ENCODE measurements around the gene SLIT3. TPM values are rescaled to one million over a fixed set of nuclear protein-coding genes. Genes with fewer than 3 reads are reported as not detected.

SLIT3 gene
- total RNA-seq, 2 donors from 2014 or later: 67.1 to 140 TPM

- no peak for DNase-seq (ENCODE audit: low spot score)
- intact Hi-C loops (cut with DNase I): no loop called here
Observed at GRCh38 chr5:168943091-168943884, 357.7 kb downstream of the SLIT3 start.

DNA sequence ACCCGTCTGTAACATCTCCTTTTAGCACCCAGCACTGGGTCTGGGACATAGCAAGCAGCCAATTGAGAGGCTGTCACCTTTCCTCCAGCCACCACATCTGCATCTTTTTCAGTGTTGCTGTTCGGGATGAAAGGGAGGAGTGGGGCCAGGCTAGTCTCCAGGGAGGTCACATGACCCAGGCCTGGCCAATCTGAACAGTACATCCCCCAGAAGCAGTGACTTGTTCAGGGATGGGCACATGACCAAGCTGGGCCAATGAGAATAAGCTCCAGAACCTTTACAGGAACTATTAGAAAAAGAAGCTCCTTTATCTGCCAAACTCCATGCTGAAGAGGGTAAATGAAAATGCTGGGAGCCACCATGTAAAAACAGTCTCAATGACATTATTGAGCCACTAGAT is 359.0 kb downstream of the SLIT3 start:
- DNase-seq (ENCODE audit: low spot score): no peak
- intact Hi-C loops (cut with DNase I): no loop called here

DNA sequence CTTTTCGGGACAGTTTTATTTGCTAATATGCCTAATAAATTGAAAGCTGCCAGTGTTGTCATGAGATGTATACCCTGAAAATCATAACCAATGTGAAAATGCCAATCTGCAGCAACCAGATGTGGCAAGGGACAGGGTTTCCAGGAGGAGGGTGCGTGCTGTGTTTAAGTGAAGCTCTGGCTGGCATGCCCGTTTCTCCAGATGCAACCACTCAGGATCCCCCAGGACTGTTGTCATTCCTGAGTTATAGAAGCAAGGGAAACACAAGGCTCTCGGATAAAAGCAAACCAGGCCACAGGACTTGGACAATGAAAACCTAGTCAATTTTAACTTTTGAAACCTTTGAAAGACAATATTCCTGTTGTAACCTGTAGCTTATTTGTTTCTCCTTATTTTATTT is 360.2 kb downstream of the SLIT3 start:
- intact Hi-C loops (cut with DNase I): no loop called here
- no peak for DNase-seq (ENCODE audit: low spot score)

DNA sequence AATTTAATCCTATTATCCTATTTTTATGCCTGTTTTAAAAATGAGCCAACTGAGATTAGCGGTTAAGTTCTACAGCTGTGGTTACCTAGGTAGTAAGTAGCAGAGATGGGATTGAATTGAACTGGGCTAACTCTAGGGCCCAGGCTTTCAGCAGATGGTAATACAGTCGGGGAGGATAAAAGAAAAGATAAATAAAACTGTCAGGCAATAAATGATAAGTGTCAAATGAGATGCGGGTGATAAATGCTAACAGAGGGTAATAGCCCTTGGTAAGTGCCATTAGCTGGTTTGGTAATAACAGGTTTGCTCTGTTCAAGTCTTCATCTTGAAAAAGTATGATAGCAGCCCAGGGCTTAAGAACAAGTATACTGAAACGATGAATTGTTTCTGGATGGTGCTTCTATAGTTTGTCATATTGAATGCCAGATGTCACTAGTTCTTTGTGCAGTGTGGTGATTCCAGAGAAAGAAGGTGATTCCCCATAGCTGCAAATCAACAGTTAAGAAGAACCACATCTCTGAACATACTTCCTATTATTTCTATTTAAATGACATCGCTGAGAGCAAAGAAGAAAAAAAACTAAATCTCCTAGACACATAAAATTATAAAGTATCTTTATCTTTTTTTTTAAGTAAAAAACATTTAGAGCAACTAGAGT is 360.9 kb downstream of the SLIT3 start:
- DNase-seq (ENCODE audit: low spot score): no peak
- intact Hi-C loops (cut with DNase I): no loop called here

GRCh38 chr5:168939156-168939800 is 361.7 kb downstream of the SLIT3 start:
- intact Hi-C loops (cut with DNase I): no loop called here
- no peak for DNase-seq (ENCODE audit: low spot score)

GRCh38 chr5:168936511-168936910 is 364.4 kb downstream of the SLIT3 start:
- intact Hi-C loops (cut with DNase I): no loop called here
- no peak for DNase-seq (ENCODE audit: low spot score)

DNA sequence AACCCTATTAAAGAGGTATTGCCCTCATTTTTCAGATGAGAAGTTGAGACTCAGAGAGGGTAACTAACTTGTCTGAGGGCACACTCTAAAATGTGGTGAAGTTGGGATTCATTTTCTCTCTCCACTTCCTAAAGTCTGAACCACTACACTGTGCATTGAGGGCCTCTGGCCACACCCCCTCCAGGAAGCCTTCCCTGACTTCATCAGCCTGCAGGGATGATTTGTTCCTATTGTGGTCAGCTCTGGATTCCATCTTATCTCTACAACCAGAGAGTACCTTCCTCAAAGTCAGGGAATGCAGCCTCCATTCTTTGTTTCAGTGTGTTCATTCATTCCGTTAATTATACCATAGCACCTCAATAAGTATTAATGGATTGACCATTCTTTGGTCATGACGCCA is 365.8 kb downstream of the SLIT3 start:
- intact Hi-C loops (cut with DNase I): no loop called here
- DNase-seq (ENCODE audit: low spot score): no peak

GRCh38 chr5:168934169-168934568 is 366.8 kb downstream of the SLIT3 start:
- intact Hi-C loops (cut with DNase I): no loop called here
- DNase-seq (ENCODE audit: low spot score): no peak

- intact Hi-C loops (cut with DNase I): no loop called here
- DNase-seq (ENCODE audit: low spot score): no peak
Observed at GRCh38 chr5:168932400-168933189, 368.3 kb downstream of the SLIT3 start.

DNA sequence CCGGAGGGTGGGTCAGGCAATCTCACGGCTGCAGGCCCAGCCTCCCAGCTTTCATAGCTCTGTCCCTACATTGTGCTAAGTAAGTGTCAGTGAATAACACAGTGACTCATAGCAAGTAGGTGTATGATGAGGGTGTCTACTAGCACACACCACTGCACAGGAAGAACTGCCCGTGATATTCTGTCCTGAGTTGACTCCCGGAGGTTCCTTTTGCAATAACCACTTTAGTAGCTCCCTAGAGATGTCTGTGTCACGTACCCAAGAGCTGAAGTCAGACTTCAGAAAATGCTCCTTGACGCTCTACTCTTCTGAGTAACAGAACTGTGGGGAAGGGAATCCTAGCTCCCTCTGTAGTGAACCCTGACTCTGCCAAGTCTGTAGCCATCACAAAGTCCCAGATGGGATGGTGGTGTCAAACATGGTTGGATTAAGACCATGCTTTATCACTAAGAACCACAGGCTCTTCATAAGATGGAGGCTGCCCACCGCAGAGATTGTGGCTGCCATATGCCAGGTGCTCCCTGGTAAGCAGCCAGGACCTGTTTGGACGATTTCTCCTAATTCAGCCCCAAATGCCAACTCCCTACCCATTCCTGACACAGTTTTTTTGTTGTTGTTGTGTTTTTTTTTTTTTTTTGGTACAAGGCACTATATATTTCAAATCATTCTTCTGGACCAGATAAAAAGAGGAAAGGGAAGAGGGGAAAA is 369.1 kb downstream of the SLIT3 start:
- intact Hi-C loops (cut with DNase I): no loop called here
- no peak for DNase-seq (ENCODE audit: low spot score)

DNA sequence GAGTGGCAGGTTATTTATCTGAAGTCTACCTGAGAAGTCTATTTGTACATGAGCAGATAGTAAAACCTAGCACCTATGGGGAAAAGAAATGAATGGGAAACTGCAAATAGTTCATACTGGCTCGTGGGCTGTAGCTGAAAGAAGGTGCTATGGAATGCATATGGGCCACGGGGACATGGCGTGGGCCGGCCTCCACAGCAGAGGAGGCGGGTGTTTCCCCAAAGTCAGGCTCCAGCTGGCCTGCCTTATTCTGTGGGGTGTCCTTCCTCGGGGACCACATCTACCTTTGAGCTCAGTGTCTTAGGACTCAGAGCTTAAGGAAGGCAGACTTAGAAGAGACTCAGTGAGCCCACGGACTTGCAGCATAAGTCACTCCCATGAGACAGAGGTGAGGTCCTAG is 371.3 kb downstream of the SLIT3 start:
- DNase-seq (ENCODE audit: low spot score): no peak
- intact Hi-C loops (cut with DNase I): no loop called here

DNA sequence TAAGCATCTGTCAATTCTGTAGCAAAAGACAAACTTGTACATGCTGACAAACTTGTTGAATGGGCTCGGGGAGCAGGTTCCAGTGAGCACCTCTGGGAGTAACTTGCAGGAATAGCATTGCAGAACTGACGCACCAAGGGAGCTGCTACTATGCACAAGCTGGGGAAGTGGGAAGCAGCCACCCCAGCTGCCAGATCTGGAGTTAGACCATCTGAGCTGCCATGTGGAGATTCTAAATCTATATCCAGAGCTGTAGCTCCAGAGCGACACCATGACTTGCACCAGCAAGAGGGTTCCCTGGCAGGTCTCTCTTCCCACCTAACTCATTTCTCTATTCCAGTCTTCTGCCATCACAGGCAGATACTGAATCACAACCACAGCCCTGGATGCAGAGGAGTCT is 375.8 kb downstream of the SLIT3 start:
- intact Hi-C loops (cut with DNase I): no loop called here
- no peak for DNase-seq (ENCODE audit: low spot score)

DNA sequence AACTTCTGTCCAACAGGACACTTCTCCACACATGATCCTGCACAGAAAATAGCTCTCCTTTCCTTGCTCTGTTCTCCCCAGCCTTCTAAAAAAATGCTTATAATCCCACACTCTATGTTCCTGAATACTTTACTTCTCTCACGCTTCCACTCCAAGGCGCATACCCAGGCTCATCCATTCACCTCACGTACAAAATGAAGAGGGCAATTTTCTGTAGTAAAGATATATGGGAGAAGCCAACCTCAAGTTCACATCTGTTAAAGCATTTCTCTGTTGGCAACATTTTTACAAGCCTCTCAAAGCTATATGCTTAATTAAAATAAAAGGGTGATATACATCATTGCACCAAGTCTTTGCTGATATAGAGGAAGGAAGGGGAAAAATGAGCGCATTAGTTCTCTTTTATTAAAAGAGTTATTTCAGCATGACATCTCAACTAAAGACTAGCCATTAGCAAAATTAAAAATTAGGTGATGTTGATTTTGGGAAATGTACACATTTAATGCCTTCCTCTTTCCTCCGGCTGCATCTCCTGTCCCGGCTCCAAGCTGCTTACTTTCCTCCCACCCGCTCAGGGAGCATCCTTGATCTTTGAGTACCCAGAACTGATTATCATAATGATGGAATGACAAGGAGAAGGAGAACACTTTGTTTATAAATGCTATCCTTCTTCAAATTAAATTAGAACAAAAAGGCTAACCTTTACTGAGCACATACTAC is 379.6 kb downstream of the SLIT3 start:
- no peak for DNase-seq (ENCODE audit: low spot score)
- intact Hi-C loops (cut with DNase I): no loop called here

- intact Hi-C loops (cut with DNase I): no loop called here
Observed at GRCh38 chr5:168920019-168920810, 380.7 kb downstream of the SLIT3 start.

GRCh38 chr5:168917947-168918600 is 382.9 kb downstream of the SLIT3 start:
- DNase-seq (ENCODE audit: low spot score): no peak
- intact Hi-C loops (cut with DNase I): no loop called here

More at GRCh38 chr5:168920019-168920810, 380.7 kb downstream of the SLIT3 start:
- no peak for DNase-seq (ENCODE audit: low spot score)

- no peak for DNase-seq (ENCODE audit: low spot score)
- intact Hi-C loops (cut with DNase I): no loop called here
Observed at GRCh38 chr5:168916852-168917251, 384.1 kb downstream of the SLIT3 start.

- intact Hi-C loops (cut with DNase I): no loop called here
- DNase-seq (ENCODE audit: low spot score): peak; percentile 94
Observed at GRCh38 chr5:168916266-168916665, 384.7 kb downstream of the SLIT3 start.
